MM.1S (cell line): ENCODE results near the gene ITPRIP.

ENCODE experiments used
- DNase-seq: peaks from one replicate; pipeline ENCODE4 v3.0.0-alpha.2; 2015
- H2AFZ ChIP-seq: fragments of 300-600 bp; sonication (generic); 2 replicates; pipeline ENCODE4 v1.6.0; 2016; ENCODE audit warnings: antibody characterized with exemption, low read length
- H3F3A ChIP-seq: fragments of 300-600 bp; sonication (generic); 2 replicates; pipeline ENCODE4 v1.6.1; 2016; ENCODE audit warnings: mild to moderate bottlenecking, antibody characterized with exemption, low read length, moderate library complexity, mixed read lengths; ENCODE audit not compliant: insufficient read depth
- H3K27ac ChIP-seq: fragments of 300-600 bp; sonication (generic); 2 replicates; pipeline ENCODE4 v1.5.1; 2016; ENCODE audit warnings: mild to moderate bottlenecking, low read length
- H3K27me3 ChIP-seq: fragments of 300-600 bp; sonication (generic); replicated peaks from 2 replicates; pipeline ENCODE4 v1.6.0; 2016; ENCODE audit warnings: low read length; ENCODE audit not compliant: insufficient read depth
- H3K36me3 ChIP-seq: fragments of 300-600 bp; sonication (generic); replicated peaks from 2 replicates; pipeline ENCODE4 v1.6.1; 2016; ENCODE audit warnings: mild to moderate bottlenecking, low read length, mixed read lengths; ENCODE audit not compliant: insufficient read depth
- H3K4me1 ChIP-seq: fragments of 300-600 bp; sonication (generic); 2 replicates; pipeline ENCODE4 v1.6.1; 2016; ENCODE audit warnings: low read length, mixed read lengths
- H3K4me2 ChIP-seq: fragments of 300-600 bp; sonication (generic); 2 replicates; pipeline ENCODE4 v1.6.0; 2016; ENCODE audit warnings: low read depth, low read length
- H3K4me3 ChIP-seq: fragments of 300-600 bp; sonication (generic); 2 replicates; pipeline ENCODE4 v1.5.1; 2016; ENCODE audit warnings: low read length, mixed read lengths
- H3K79me2 ChIP-seq: fragments of 300-600 bp; sonication (generic); 2 replicates; pipeline ENCODE4 v1.6.1; 2016; ENCODE audit warnings: mixed run types, low read length, mixed read lengths
- H3K9ac ChIP-seq: fragments of 300-600 bp; sonication (generic); 2 replicates; pipeline ENCODE4 v1.6.1; 2016; ENCODE audit warnings: low read length, mixed read lengths
- H3K9me2 ChIP-seq: fragments of 300-600 bp; sonication (generic); replicated peaks from 2 replicates; pipeline ENCODE4 v1.6.1; 2016; ENCODE audit warnings: mild to moderate bottlenecking, low read length, mixed read lengths; ENCODE audit not compliant: insufficient read depth
- H3K9me3 ChIP-seq: fragments of 300-600 bp; sonication (generic); replicated peaks from 2 replicates; pipeline ENCODE4 v1.6.1; 2016; ENCODE audit warnings: mild to moderate bottlenecking, low read length, mixed read lengths; ENCODE audit not compliant: insufficient read depth
- H4K20me1 ChIP-seq: fragments of 300-600 bp; sonication (generic); 2 replicates; pipeline ENCODE4 v1.6.1; 2016; ENCODE audit warnings: mild to moderate bottlenecking, low read length, moderate library complexity, mixed read lengths; ENCODE audit not compliant: insufficient read depth
- EZH2 ChIP-seq: fragments of 300-600 bp; sonication (generic); optimal IDR thresholded peaks from 2 replicates; pipeline ENCODE3; 2017; ENCODE audit warnings: low read depth, mild to moderate bottlenecking, antibody characterized with exemption, low read length, mixed read lengths
- EZH2phosphoT487 ChIP-seq: fragments of 300-600 bp; sonication (generic); IDR thresholded peaks from 2 replicates; pipeline ENCODE4 v1.6.1; 2018; ENCODE audit warnings: antibody characterized with exemption, low read length
- TF ChIP-seq, protein P1 (sequence below): fragments of 300-600 bp; sonication (generic); IDR thresholded peaks from 2 replicates; pipeline ENCODE4 v1.5.1; 2016; ENCODE audit warnings: antibody characterized with exemption, low read length, mixed read lengths

ITPRIP gene

DNA sequence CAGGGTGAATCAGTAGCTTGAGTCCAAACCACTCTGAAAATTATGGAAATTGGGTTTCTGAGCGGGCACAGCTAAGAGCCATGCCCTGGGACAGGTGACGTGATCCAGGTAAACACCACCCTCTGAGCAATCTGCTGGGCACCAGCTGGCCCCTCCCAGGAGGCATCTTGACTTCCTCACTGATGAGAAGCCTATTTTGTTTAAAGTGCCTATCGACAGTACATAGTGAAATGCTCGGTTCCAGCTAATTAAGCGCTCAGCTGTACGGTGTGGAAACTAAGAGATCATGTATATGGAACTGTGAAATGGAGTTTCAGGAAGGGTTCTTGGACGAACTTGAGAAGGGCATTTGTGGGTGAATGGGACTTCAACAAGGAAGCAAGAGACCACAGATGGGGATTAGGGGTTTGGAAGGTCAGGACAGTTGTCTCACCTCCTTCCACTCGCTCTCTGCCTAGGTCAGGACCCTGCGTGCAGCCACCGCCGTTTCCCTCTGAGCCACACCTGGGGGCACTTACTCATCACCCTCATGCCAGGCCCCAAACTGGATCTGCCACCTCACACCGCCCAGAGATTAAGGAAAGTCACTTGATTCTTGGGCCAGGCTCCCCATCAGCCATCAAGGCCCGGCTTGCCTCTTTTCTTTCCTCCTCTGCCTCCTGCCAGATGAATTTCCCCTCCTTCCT lies 3.2 kb downstream of the ITPRIP start:
- H3K4me3 ChIP-seq: no peak overlapping the region
- no peak for DNase-seq
- no peaks in the 10 kb centered on the region for H4K20me1 ChIP-seq
- peaks cover 29% of the 10 kb centered on the region for H3F3A ChIP-seq
- no peak overlapping the region for H3K9ac ChIP-seq
- no peak overlapping the region for H2AFZ ChIP-seq
- peaks cover 75% of the 10 kb centered on the region for H3K79me2 ChIP-seq
- no peaks in the 10 kb centered on the region for H3K9me2 ChIP-seq
- no peak overlapping the region for H3K27ac ChIP-seq
- TF ChIP-seq EZH2 (no peak), EZH2phosphoT487 (no peak)
- TF ChIP-seq, protein P1, sequence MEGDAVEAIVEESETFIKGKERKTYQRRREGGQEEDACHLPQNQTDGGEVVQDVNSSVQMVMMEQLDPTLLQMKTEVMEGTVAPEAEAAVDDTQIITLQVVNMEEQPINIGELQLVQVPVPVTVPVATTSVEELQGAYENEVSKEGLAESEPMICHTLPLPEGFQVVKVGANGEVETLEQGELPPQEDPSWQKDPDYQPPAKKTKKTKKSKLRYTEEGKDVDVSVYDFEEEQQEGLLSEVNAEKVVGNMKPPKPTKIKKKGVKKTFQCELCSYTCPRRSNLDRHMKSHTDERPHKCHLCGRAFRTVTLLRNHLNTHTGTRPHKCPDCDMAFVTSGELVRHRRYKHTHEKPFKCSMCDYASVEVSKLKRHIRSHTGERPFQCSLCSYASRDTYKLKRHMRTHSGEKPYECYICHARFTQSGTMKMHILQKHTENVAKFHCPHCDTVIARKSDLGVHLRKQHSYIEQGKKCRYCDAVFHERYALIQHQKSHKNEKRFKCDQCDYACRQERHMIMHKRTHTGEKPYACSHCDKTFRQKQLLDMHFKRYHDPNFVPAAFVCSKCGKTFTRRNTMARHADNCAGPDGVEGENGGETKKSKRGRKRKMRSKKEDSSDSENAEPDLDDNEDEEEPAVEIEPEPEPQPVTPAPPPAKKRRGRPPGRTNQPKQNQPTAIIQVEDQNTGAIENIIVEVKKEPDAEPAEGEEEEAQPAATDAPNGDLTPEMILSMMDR: no peak
- no peaks in the 10 kb centered on the region for H3K36me3 ChIP-seq
- H3K4me2 ChIP-seq: no peak overlapping the region
- H3K27me3 ChIP-seq: no peaks in the 10 kb centered on the region
- H3K9me3 ChIP-seq: no peaks in the 10 kb centered on the region
- peaks cover 8% of the 10 kb centered on the region for H3K4me1 ChIP-seq

DNA sequence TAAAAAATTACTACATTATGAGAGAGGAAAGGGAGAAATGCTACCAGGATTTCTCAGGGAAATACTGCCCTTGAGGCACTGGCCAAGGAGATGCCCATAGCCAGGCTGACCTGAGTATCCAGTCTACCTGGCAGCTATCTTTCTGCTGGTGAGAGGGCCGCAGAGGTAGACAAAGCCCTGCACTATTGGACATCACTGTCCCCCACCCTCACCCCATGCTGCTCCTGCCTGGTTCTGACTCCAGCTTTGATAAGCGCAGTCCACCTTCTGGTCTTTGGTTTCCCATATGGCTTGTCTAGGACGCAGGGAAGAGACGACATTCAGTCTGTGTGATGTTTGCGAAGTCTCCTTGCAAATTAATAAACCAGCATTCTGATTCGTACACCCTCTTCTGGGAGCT lies 3.7 kb downstream of the ITPRIP start:
- Histone ChIP-seq H3K4me3 (no peak overlapping the region), H3K4me2 (no peak overlapping the region), H3K36me3 (no peaks in the 10 kb centered on the region), H3F3A (peaks cover 27% of the 10 kb centered on the region), H4K20me1 (no peaks in the 10 kb centered on the region), H3K4me1 (peaks cover 6% of the 10 kb centered on the region), H3K79me2 (peaks cover 80% of the 10 kb centered on the region), H3K9ac (no peak overlapping the region), H3K9me2 (no peaks in the 10 kb centered on the region), H3K9me3 (no peaks in the 10 kb centered on the region), H3K27me3 (no peaks in the 10 kb centered on the region), H2AFZ (no peak overlapping the region), H3K27ac (no peak overlapping the region)
- TF ChIP-seq, protein P1: no peak
- TF ChIP-seq EZH2phosphoT487 (no peak), EZH2 (no peak)
- DNase-seq: no peak

DNA sequence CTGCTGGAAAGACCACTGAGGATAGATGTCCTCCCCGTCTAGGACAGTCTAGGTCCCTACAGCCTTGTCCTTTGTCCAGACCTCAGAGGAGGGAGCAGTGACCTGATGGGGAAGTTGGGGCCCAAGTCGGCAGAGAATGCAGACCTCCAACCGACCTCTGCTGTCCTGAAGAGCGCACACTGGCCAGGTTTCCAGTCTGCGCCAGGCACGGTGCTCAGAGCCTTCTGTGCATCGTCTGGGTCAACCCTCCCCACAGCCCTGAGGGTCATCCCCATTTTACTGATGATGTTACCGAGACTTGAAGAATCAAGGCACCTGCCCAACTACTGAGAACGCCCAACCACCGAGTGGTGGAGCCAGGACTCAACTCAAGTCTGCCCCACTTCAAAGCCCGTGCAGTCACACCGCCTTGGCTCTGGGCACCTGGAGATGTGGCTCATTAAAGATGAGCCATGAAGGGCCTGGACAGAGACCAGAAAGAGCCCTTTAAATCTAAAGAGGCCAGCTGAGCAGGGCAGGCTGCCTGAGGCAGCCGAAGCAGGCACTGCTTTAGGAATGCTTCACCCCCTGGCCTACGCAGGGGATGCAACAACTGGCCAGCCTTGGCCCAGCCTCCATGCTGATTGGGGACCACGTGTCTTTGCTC lies 4.4 kb downstream of the ITPRIP start:
- TF ChIP-seq EZH2phosphoT487 (no peak), EZH2 (no peak)
- TF ChIP-seq, protein P1: no peak
- no peak overlapping the region for H3K4me2 ChIP-seq
- H3K4me3 ChIP-seq: no peak overlapping the region

More for the DNA sequence above, 4.4 kb downstream of the ITPRIP start:
- Histone ChIP-seq H3K4me1 (no peaks in the 10 kb centered on the region; the same call in 1 of the 2 replicates), H2AFZ (no peak overlapping the region), H3K9ac (no peak overlapping the region), H4K20me1 (no peaks in the 10 kb centered on the region), H3K36me3 (no peaks in the 10 kb centered on the region), H3K9me3 (no peaks in the 10 kb centered on the region), H3K27ac (no peak overlapping the region), H3K9me2 (no peaks in the 10 kb centered on the region), H3K27me3 (no peaks in the 10 kb centered on the region), H3F3A (peaks cover 21% of the 10 kb centered on the region), H3K79me2 (peaks cover 87% of the 10 kb centered on the region)
- no peak for DNase-seq
